ENCODE data around the gene IKZF2.

IKZF2 gene

DNA sequence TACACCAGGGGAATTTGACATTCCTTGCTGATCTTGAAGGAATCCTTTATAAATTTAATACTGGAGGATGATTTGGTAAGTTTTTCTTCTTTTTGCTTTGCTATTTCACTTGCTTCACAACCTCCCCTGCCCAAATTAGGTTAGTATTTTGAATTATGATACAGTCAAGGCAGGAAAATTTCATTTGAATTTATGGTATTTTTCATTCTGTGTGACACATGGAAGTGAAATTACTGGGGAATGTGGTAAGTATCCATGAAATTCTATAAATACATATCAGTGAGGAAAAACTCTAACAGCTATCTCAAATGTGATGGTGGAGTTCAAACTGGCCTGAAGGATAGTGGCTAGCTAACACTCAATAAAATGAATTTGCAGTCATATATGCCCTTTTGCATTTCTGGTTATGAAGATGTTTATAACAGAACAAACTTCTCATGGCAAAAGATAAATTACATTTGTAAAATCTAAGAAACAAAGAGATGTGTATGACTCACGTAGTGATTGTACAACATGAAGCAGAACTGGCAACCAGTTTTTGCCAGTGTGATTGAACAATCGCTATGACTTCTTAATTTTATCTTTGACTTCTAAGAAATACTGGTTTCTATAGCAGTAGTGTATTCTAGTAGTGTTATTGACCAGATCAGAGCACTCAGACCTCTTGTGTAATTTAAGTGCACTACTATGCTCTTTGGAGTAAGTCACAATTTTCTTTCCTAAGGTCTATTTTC is 152.6 kb downstream of the IKZF2 start:
- DNase-seq (ENCODE audit: low read depth), result no peak

DNA sequence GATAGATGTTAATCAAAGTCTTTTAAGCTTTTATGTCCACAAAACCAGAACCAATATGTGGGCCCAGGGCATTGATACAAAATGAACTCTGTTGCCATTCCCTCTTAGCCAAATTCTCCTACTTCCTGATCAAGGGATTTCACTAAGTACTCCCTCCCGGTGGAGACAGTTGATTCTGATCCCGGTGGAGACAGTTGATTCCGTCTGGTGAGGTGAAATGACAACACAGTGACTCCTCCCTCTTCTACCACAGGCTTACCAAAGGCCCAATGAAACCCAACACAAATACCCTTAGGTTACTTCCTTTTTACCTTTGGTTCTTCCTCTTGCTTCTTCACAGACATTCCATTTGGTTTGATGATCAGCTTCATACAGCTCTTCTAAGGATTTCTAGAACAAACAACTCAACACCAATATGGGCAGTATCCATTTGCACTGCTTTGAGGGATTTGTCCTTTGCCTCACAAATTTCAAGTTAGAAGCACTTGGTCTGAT is 153.8 kb downstream of the IKZF2 start:
- DNase-seq (ENCODE audit: low read depth), result no peak

DNA sequence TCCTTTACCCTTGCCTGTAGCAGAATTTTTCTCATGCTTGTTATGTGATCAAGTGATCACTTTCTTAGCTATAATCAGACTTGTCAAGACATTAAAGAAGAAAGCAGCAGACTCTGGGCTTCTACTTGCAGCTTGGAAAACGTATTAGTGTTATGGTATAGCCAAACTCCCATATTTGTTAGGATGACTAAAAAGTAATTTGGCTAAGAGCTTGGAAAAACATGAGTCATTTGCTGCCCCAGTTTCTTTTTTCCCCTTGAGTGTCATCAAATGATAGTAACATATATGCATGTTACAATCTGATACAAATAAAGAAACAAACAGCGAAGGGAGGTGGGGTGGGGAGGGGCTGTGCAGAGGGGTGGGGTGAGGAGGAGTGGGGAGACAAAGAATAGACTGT is 155.5 kb downstream of the IKZF2 start:
- no peak for DNase-seq (ENCODE audit: low read depth)

DNA sequence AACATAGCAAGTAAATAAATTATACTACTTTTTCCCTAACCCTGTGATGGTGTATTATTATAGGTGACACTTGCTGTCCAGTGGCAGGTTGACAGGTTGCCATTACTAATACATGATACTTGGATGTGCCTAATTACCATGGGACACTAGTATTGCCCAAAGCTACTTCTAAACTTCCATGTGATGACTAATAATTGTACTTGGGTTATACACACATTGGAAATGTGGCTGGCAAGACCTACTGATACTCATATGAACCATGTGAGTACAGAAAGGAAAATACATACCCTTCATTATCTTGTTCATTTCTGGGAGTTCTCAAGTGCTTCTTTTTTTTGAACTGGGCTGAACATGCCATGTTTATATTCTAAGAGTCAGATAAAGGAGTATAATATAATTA is 156.4 kb downstream of the IKZF2 start:
- no peak for DNase-seq (ENCODE audit: low read depth)

DNA sequence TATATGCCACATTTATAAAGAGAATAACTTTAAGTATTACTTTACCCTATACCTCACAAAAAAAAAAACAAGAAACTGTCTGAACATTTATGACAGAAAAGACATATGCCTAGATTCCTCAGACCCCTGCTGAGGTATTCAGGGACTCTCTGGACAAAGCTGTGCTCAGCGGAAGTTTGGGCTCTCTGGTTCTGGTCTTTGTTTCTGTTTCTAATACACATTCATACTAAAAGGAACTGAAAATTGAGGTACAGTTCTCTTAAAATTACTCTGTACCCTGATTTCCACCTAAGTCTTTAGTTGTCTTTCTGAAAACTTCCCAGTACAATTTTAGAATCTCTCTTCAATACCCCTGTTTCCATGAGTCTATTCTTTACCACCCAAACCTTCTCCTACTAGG is 160.3 kb downstream of the IKZF2 start:
- no peak for DNase-seq (ENCODE audit: low read depth)

DNA sequence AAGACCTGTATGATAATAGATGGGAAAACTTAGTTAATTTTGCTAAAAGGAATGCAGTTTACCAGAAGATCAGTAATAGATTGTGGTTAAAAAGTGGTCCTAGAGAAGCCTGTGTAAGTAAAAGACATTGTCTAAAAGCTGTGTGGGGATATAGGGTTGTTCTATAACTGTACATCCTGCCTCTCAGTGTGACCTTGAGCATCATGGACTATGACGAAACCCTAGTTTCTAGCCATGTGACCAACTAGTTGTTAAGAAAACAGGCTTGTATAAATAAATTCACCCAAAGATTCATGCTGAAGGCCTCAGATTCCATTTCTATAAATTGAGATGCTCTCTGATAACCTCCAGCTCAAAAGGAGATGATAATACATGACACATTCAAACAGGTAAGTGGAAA is 160.7 kb downstream of the IKZF2 start:
- DNase-seq (ENCODE audit: low read depth), result no peak

DNA sequence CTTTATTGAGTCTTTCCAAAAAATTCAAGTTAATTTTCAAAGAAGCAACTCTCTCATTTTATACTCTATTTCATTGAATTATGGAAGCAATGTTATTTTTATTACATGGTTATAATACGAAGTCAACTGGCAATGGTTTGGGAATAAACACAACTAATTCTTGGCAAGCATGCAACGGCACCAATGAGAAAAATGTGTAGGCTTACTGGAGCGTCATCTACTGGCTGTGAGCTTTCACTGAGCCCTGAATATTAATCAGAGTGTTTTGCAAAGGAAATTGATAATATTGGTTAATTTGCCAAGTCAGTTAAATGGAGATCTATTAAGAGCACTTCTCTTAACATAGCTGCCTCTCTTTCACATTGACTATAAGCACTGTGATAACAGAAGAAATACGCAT is 163.9 kb downstream of the IKZF2 start:
- DNase-seq (ENCODE audit: low read depth), result no peak

DNA sequence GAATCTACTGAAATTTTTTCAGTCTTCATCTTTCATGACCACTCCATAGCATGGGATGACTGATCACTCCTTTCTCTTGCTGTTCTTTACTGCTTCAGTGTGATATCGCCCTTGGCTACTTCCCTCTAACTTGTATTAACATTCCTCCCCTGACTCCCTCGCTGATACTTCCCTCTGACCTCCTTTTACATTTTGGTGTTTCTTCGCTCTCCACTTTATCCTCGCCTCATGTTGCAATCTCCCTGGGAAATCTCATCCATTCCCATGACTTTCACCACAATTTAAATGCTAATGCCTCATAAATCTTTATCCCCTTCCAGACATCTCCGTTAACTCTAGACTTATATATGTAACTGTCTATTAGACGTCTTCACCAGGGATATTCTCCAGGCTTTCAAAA is 167.3 kb downstream of the IKZF2 start:
- no peak for DNase-seq (ENCODE audit: low read depth)

DNA sequence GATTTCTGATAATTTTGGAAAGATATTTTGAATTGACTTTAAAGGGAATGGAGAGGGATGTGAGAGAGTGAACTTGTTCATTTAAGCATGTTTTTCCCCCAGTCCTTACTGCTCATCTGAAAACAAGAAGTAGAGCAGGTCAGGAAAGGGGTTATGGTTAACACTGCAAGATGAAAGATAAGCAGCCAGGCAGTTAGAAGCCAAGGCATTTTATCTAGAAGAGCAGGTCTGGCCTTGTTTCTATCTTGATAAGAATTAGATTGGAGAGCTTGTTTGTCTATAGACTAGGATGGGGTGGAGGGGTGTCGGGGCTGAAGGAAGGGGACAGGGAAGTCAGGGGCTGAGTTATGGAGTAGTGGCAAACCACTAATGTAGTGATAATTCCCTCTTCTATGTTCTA is 171.6 kb downstream of the IKZF2 start:
- no peak for DNase-seq (ENCODE audit: low read depth)

DNA sequence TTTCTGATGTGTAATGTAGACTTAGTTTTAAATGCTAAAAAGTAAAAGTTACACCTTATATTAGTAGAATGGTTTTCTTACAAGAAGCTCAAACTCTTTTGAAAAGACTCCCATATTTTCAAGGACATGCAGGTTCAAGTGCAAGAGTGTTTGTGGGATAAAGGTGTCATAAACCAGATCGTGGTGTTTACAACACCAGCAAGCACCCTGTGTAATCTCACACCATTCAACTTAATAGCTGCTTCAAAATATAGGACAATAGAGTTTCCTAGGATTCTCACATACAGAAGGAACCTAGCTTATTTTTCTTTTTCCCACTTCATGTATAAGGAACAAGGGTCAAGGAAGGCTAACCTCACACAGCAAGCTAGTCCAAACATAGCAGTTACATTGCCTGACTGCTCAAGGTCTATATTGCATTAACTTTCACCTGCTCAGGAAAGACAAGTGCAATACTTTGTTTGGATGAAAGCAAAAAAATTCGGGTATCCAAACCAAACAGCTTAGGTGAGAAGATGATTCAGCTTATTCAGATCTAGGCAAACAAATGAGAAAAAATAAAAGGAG is 172.3 kb downstream of the IKZF2 start:
- DNase-seq (ENCODE audit: low read depth), result no peak

DNA sequence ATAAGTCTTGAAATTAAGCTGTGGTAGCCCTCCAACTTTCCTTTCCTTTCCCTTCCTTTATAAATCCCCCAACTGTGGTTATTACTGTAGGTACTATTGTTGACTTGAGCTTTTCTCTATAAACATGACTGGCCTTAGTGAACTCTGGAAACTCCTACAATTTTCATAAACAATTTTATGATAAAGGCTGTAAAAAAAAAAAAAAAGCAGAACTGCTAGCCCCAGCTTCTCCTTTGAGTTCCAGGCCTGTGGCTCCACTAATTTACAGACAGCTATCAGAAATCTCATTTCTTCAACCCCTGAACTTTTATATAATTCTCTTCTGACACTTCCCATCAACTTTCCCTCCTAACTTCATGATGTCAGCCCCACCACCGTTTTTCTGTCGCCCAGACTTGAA is 174.3 kb downstream of the IKZF2 start:
- no peak for DNase-seq (ENCODE audit: low read depth)

DNA sequence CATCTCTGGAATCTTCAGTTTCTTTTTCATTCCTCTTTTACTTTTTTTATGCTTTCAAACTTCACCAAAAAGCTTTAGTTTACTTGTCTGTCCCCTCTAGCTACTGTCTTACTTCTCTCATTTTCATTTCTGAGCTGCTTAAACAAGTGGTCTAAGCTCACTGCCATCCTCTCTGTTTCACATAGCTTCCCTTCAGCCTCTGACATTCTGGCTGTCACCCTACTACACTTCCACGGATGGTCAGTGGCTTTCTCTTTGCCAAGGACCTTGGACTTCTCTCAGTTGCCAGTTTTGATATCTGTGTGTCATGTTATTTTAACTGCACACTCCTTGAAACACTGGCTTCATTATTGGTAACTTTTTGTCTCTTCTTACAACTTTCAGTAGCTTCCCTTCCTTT is 176.1 kb downstream of the IKZF2 start:
- DNase-seq (ENCODE audit: low read depth), result no peak

DNA sequence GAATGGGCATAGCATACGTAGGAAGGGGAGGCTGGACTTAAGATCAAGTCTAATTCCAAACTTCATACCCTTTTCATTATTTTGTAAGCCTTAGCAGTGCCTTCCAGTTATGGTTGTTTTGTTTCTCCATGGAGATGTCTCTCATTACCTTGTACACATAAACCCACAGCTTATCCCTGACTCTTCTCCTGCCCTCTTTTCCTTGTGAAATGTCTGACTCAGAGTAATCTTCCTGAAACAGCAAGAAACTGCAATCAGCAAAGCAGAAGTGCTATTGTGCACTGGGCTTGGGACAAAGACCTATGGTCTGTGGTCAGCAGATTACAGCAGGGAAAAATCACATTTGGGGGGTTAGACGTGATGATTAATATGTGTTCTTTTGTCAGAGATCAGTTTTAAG is 176.7 kb downstream of the IKZF2 start:
- no peak for DNase-seq (ENCODE audit: low read depth)

DNA sequence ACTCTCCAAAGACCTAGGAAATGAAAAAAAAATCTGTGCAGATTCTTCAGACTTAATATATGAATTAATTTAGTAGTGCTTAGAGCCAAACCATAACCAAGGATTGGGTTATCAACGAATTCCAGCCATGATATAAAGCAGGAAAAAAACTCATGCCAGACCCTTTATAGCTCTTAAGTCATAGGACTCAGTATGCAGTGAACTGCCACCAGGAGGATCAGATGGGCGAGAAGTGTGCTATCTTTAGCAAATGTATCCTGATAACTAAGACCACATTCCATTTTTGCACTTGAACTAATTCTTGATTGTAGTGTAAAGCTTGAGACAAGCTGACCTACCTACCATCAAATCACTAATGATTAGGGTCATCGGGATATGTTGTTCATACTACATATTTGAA is 178.1 kb downstream of the IKZF2 start:
- no peak for DNase-seq (ENCODE audit: low read depth)

DNA sequence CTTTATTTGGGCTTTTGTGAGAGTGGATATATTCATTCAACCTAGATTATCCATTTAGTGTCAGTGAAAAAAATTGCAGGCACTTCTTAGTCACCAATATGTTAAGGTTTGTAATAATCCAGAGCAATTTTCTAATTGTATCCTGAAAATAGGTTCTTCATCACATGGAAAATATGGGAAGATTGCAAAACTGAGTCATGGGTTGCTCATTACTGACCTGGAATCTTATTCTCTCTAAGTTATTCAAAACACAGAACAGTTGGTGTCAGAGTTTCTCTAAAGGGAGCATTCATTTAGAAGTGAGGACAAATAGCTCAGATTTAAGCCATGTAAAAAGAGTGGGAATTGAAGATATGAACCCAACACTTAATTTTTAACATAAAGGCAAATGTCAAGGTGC is 181.3 kb downstream of the IKZF2 start:
- no peak for DNase-seq (ENCODE audit: low read depth)

DNA sequence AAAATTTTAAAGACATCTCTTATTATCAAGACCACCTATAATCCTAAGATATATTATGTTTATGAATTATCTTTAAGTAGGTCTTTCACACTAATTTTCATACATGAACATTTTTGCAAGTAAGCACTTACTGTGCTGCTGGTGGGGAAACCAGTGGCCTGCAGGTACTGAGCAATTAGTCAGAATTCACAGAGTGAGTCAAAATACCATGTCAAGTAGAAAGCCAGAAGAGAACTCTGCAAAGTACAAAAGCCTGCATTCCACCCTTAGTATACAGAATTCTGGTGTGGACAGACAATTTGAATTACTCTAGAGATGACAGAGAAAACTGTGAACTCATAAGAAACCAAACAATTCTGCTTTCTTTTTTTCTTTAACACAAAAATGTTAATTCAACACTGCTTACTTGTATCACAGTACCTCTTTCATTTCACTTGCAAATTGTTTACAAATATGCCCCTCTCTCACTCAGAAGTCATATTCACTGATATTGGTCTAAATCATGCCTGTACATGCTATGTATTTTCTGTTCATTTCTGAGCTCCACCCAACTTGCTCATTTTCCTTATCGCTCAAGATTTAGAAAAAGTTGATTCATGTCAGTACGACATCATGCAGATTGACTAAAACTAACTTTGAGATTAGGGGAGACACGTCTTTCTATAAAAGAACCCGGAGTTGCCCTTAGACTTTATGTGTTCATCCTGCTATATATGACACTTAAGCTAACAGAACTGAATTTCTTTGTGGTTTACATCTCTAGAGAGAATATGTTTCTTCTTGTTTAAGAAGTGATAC is 182.9 kb downstream of the IKZF2 start:
- no peak for DNase-seq (ENCODE audit: low read depth)

DNA sequence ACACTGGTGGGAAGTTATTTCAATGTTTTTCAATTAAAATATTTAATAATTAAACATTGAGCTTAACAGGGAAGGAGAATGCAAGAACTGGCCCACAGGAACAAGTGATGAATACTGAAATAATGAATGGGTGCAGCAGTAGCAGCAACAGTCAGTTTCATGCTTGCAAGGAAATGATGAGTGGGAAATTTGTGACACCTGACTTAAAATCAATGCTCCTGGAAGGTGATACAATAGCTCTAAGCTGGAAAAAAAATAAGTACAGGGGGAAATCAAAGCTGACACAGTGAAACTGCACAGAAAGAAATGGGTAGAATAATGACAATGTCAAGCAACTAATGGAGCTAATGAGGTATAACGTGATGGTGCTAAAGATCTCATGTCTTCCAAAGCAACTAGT is 184.5 kb downstream of the IKZF2 start:
- DNase-seq (ENCODE audit: low read depth), result no peak

DNA sequence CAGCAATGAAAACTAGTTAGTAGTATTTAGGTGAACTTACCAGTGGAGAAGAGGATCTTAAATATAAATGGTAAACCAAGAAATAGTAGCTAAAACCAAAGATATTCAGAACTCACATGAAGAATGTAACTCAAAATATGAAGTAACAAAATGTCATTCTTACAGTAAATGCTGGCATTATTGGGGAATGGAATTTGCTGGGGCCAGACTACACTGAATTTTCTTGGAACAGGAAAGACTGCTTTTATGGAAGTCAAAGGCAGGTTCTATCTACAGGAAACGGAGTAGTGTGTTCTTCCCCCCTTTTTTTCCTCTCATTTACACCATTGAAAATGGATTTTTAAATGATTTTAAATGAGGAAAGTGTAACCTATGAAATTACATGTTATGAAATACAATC is 188.7 kb downstream of the IKZF2 start:
- no peak for DNase-seq (ENCODE audit: low read depth)

DNA sequence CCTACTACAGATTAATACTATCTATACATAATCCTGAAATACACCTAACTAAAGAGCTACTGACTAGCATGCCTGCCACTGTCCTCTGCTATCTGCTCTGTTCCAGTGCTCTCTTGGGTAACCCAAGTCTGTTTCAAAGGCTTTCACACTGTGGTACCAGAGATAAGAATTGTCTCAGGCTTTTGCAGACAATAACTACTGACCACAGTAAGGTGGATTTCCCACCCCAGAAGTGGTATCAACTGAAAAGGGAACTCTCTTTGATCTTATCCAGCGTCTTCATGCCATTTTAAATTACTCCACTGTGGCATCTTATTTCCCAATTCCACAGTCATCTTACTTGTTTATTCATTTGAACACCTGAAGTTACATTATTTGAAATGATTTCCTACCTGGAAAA is 190.2 kb downstream of the IKZF2 start:
- DNase-seq (ENCODE audit: low read depth), result no peak

DNA sequence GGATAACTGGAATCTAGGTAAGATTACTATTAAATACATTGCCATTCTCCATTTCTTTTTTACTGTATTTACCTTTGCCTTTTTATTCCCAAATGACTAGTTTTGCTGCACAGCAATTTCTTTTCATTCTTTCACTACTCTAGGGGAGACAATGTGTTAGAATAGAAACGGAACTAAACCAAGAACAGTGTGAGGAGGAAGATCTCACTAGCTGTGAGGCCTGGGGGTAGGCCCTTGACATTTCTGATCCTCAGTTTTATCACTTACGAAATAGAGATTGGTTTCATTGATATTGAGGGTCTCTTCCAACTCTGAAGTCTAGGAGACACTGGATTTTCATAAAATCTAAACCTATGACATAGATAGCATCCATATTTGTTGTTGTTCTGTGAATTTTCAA is 191.1 kb downstream of the IKZF2 start:
- DNase-seq (ENCODE audit: low read depth), result no peak

DNA sequence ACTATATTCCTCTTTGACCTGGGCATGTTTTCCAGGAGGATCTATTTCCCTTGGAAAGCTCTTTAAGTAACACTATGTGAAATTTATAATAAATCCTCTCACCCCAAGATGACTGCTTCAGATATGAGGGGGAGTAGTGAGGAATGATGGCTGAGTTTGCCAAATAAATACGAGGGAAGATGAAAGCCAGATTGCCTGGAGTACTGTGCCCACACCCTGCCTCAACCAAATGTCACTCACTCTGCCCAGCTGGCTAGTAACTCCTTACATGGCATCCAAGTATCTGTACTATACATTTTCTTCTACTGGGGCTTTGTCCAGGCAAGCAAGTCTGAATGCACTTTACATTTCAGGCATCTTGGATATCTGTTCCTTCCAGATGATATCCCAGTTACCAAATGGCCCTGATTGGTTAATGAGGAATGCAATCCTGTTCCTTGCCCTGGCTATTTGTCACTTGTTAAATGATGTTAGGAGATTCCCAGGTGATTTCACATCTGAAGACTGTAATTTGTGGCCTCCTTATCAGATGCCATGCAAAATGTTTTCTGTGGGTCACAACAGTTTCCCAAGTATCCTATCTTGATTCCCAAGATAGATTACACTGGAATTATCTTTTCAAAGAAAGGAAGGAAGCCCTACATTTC is 191.8 kb downstream of the IKZF2 start:
- no peak for DNase-seq (ENCODE audit: low read depth)

DNA sequence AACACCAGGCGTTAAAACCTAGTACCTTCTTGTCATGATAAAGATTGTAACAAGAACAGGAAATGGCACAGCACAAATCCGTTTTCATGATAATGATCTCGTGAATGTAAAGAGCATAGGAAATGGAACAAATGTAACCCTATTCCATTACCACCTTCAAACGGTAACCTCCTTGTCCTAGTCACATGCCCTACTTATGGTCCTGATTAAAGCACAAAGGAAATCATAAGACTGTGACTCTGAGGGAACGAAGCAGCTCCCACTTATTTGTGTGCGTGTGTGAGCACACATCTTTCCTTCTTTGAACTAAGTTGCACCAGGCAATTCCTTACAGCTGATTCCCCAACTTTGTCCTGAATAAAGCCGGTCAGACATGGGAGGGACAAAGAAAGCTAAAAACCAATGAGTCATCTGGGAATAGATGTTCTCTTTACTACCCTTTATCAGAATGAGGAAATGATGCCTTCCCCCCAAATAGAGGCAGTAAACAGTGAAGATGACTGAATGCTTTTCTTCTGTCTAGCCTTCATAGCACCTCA is 192.6 kb downstream of the IKZF2 start:
- no peak for DNase-seq (ENCODE audit: low read depth)

DNA sequence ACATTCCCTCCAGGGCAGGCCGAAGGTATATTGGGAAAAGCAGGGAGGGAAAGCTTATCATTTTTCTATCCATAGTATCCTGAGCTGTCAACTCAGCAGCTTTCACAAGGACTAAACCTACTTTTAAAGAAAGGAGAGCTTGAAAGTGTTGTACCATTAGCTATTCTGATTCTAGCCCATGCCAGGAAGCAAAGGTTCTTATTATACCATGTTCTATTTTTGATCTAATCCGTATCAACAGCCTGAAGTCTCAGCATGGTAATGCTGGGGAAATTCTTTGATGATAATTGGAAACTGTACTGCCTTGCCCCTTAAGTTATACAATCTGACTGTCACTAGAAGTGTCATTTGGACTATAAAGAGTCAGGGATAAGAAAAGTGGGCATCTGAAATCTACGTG is 193.3 kb downstream of the IKZF2 start:
- no peak for DNase-seq (ENCODE audit: low read depth)

Measured in T-helper 22 cell (primary cell).